ENCODE data around the gene PSMB9.
A peak's percentile ranks its signal among the peaks of the same experiment; 100 is the strongest.
"Not testable (repeated sequence)": the region's sequence is repeated elsewhere in the genome, so short reads cannot be mapped to it uniquely, and the experiment has no call there.

PSMB9 gene

DNA sequence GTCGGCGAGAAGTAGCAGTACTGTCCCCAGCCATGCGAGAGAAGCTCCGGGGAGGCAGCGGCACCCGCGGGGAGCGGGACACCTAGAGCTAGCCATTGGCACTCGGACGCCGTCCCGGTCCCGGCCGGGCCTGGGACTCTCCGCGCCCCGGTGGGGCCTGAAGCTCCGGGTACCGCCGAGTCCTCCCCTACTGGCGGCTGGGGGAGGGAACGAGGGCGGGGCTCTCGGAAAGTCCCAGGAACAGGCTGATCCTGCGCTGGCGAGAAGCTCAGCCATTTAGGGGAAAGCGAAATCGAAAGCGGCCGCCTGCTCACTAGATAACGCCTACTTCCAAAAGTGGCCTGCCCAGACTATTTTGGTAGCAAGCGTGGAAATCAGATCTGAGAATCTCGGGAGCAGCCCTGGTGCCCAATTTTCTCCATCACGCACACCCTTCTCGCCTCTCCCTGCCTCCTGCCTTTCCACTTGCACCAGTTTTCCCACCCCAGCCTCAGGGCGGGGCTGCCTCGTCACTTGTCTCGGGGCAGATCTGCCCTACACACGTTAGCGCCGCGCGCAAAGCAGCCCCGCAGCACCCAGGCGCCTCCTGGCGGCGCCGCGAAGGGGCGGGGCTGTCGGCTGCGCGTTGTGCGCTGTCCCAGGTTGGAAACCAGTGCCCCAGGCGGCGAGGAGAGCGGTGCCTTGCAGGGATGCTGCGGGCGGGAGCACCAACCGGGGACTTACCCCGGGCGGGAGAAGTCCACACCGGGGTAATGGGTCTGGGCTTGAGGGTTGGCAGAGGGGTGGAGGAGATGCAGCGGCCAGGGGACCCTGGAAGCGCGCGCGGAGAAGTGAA lies at the start of gene PSMB9, which contains the start of gene TAP1:
Gene PSMB9, plus strand, starts transcription at position 652 of the 835 bp plus-strand sequence. Its CDS starts 38 bp downstream, at position 690.
Gene TAP1, minus strand, starts transcription at position 164 of the 835 bp plus-strand sequence. Its CDS starts 68 bp downstream, at position 96.
- peak; percentile 70 for TF ChIP-seq CTCF (conservative IDR thresholded peaks at IDR 0.05; ENCODE audit: low read depth, low read length)
- peak; percentile 68 for DNase-seq (ENCODE audit: low read depth)
- peak within 1 kb of the TSS; percentile 81 for H3K4me3 ChIP-seq (ENCODE audit: low read length)

DNA sequence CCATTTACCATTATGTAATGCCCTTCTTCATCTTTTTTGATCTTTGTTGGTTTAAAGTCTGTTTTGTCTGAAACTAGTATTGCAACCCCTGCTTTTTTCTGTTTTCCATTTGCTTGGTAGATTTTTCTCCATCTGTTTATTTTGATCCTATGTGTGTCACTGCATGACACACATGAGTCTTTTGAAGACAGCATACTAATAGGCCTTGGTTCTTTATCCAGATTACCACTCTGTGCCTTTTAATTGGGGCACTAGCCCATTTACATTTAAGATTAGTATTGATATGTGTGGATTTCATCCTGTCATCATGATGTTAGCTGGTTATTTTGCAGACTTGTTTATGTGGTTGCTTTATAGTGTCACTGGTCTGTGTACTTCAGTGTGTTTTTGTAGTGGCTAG lies 48.6 kb upstream of the PSMB9 start:
- H3K4me3 ChIP-seq (ENCODE audit: low read length); DNase-seq (ENCODE audit: low read depth): not testable (repeated sequence)

- DNase-seq (ENCODE audit: low read depth): no peak
- TF ChIP-seq CTCF (conservative IDR thresholded peaks at IDR 0.05; ENCODE audit: low read depth, low read length): no peak
- no peak overlapping the region for H3K4me3 ChIP-seq (ENCODE audit: low read length)
These were observed 46.9 kb upstream of the PSMB9 start for GRCh38 chr6:32807020-32807580.

DNA sequence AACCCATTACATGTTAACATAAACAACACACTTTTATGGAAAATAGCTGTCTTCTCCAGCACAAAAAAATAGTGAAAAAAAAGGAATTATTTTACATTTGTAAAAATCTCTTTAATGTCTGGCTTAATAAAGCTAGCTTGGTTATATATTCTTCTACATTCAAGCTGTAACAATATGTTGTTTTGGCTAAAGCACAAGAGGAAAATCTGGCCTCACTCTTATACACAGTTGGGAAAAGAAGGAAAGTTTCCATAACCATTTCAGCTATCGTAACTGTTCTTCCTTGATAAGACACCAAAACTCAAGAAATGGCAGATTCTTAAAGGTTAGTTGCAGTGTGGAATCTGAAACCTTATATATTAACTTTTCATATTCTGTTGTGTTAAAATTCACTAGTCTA lies 44.8 kb upstream of the PSMB9 start:
- TF ChIP-seq CTCF (conservative IDR thresholded peaks at IDR 0.05; ENCODE audit: low read depth, low read length): no peak
- no peak overlapping the region for H3K4me3 ChIP-seq (ENCODE audit: low read length)
- DNase-seq (ENCODE audit: low read depth): no peak

- TF ChIP-seq CTCF (conservative IDR thresholded peaks at IDR 0.05; ENCODE audit: low read depth, low read length): no peak
- H3K4me3 ChIP-seq (ENCODE audit: low read length): no peak overlapping the region
- no peak for DNase-seq (ENCODE audit: low read depth)
These were observed 39.8 kb upstream of the PSMB9 start for GRCh38 chr6:32814145-32814544.

GRCh38 chr6:32815115-32815514 lies 38.9 kb upstream of the PSMB9 start:
- DNase-seq (ENCODE audit: low read depth): no peak
- no peak for TF ChIP-seq CTCF (conservative IDR thresholded peaks at IDR 0.05; ENCODE audit: low read depth, low read length)
- H3K4me3 ChIP-seq (ENCODE audit: low read length): no peak overlapping the region

- no peak for TF ChIP-seq CTCF (conservative IDR thresholded peaks at IDR 0.05; ENCODE audit: low read depth, low read length)
- no peak for DNase-seq (ENCODE audit: low read depth)
- no peak overlapping the region for H3K4me3 ChIP-seq (ENCODE audit: low read length)
These were observed 38.0 kb upstream of the PSMB9 start for GRCh38 chr6:32815996-32816395.
